Endodermal cell (in vitro differentiated cells): ENCODE data around the gene MRFAP1L1. TPM values are rescaled to one million over a fixed set of nuclear protein-coding genes. Genes with fewer than 3 reads are reported as not detected.

ENCODE experiments used
- DNase-seq: peaks from one replicate; pipeline ENCODE4 v3.0.0-alpha.2; 2017
- H3K27ac ChIP-seq: 2 replicates; pipeline ENCODE4 v1.5.1; 2013; ENCODE audit warnings: mild to moderate bottlenecking, low read depth, low read length, moderate library complexity
- H3K27me3 ChIP-seq: 2 replicates; pipeline ENCODE4 v1.6.1; 2013; ENCODE audit warnings: mild to moderate bottlenecking, low read length, moderate library complexity; ENCODE audit not compliant: insufficient read depth, control insufficient read depth, poor library complexity, severe bottlenecking
- H3K36me3 ChIP-seq: 2 replicates; pipeline ENCODE4 v1.7.0; 2013; ENCODE audit warnings: mild to moderate bottlenecking, low read length, moderate library complexity; ENCODE audit not compliant: control insufficient read depth, insufficient read depth
- H3K4me1 ChIP-seq: one replicate; pipeline ENCODE4 v1.7.0; 2013; ENCODE audit warnings: low read length; ENCODE audit not compliant: control insufficient read depth, insufficient read depth
- H3K4me3 ChIP-seq: 2 replicates; pipeline ENCODE4 v1.5.1; 2013; ENCODE audit warnings: mild to moderate bottlenecking, low read length, moderate library complexity
- H3K9ac ChIP-seq: 2 replicates; pipeline ENCODE4 v1.6.1; 2013; ENCODE audit warnings: mild to moderate bottlenecking, low read length, moderate library complexity; ENCODE audit not compliant: poor library complexity, severe bottlenecking; ENCODE audit errors: extremely low read depth
- H3K9me3 ChIP-seq: 2 replicates; pipeline ENCODE4 v1.6.1; 2013; ENCODE audit warnings: mild to moderate bottlenecking, low read length, moderate library complexity; ENCODE audit not compliant: control insufficient read depth
- H3K27ac Mint-ChIP-seq: 2 replicates; pipeline ENCODE4 v1.8.0; 2020; ENCODE audit warnings: mixed read lengths
- H3K27me3 Mint-ChIP-seq: 2 replicates; pipeline ENCODE4 v1.8.0; 2021; ENCODE audit warnings: mild to moderate bottlenecking, mixed read lengths; ENCODE audit not compliant: insufficient read depth
- H3K36me3 Mint-ChIP-seq: 2 replicates; pipeline ENCODE4 v1.8.0; 2020; ENCODE audit warnings: low read depth, mixed read lengths
- H3K4me1 Mint-ChIP-seq: 2 replicates; pipeline ENCODE4 v1.8.0; 2020; ENCODE audit warnings: mixed read lengths
- H3K4me3 Mint-ChIP-seq: 2 replicates; pipeline ENCODE4 v1.8.0; 2020; ENCODE audit warnings: mild to moderate bottlenecking, moderate library complexity, mixed read lengths
- H3K9me3 Mint-ChIP-seq: 2 replicates; pipeline ENCODE4 v1.8.0; 2020; ENCODE audit warnings: mild to moderate bottlenecking, mixed read lengths
- CTCF ChIP-seq: fragments of 200-600 bp; sonication (generic); conservative IDR thresholded peaks from 2 replicates; pipeline ENCODE4 v1.5.0; 2021; ENCODE audit warnings: antibody characterized with exemption, mild to moderate bottlenecking
- WGBS, 2 experiments: methylation state at CpG; one replicate each; pipeline versions ENCODE4 v1.1.5 to v1.1.7; 2013; ENCODE audit warnings: missing lambda C conversion rate in 2 of 2, mixed read lengths in 1 of 2; ENCODE audit not compliant: insufficient coverage in 1 of 2, insufficient read length in 1 of 2; 5-methylcytosine and 5-hydroxymethylcytosine counted together
- total RNA-seq, 2 donors: library from RNA; stranded (reverse); fragmentation: NEBNext Ultra II Directional in 1 of 2; extraction: Animal tissue kit (Norgen Biotek cat#: 25700) in 1 of 2; gene quantifications; 2 replicates in 1 of 2; 3 replicates in 1 of 2; pipeline ENCODE4 v1.2.1, GENCODE V29; 2021

Gene MRFAP1L1
- total RNA-seq, 2 donors from 2014 or later = 45.0 to 50.2 TPM

DNA sequence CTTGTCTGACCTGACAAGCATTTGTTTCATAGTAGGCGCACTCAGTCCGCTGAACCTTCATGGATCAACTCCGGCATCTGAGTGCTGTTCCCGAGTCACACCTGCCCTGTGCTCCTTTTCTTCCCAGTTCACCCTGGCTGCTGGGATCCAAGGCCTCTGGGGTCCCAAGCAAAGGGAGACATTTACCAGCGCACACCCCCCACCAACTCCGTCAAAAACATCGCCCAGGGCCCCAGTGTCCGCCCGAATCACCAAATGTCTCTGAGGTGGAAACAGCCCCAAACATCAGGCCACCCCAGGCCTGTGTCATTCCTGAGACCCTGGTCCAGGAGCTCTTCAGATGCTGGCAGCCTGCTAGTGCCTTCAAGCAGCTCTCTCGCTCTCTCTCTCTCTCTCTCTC, 11.5 kb upstream of the MRFAP1L1 start:
- H3K27ac Mint-ChIP-seq = no peak overlapping the region
- H3K4me1 Mint-ChIP-seq = peaks cover 3% of the 10 kb centered on the region
- Histone ChIP-seq H3K4me3 (no peak overlapping the region), H3K4me1 (no peaks in the 10 kb centered on the region), H3K9me3 (no peaks in the 10 kb centered on the region), H3K27ac (no peak overlapping the region), H3K9ac (no peak overlapping the region), H3K27me3 (no peaks in the 10 kb centered on the region), H3K36me3 (no peaks in the 10 kb centered on the region)
- TF ChIP-seq CTCF = no peak
- DNase-seq = no peak
- no peaks in the 10 kb centered on the region for H3K27me3 Mint-ChIP-seq
- H3K4me3 Mint-ChIP-seq = no peak overlapping the region
- no peaks in the 10 kb centered on the region for H3K9me3 Mint-ChIP-seq
- no peaks in the 10 kb centered on the region for H3K36me3 Mint-ChIP-seq
- WGBS, 2 experiments = 91 to 92% methylated on average over 5 to 10 of the region's 10 CpGs

GRCh38 chr4:6720202-6720699, 10.6 kb upstream of the MRFAP1L1 start:
- Mint-ChIP-seq H3K27ac (no peak overlapping the region), H3K9me3 (no peaks in the 10 kb centered on the region), H3K36me3 (no peaks in the 10 kb centered on the region), H3K4me3 (no peak overlapping the region), H3K27me3 (peaks cover 2% of the 10 kb centered on the region), H3K4me1 (peaks cover 6% of the 10 kb centered on the region)
- no peak overlapping the region for H3K27ac ChIP-seq
- no peaks in the 10 kb centered on the region for H3K27me3 ChIP-seq
- H3K9me3 ChIP-seq = no peaks in the 10 kb centered on the region
- 15 to 50% methylated on average over 2 to 14 of the region's 14 CpGs for WGBS, 2 experiments
- H3K4me3 ChIP-seq = no peak overlapping the region
- no peaks in the 10 kb centered on the region for H3K36me3 ChIP-seq
- peak; percentile 98 for TF ChIP-seq CTCF
- peak; percentile 96 for DNase-seq
- no peaks in the 10 kb centered on the region for H3K4me1 ChIP-seq
- no peak overlapping the region for H3K9ac ChIP-seq

DNA sequence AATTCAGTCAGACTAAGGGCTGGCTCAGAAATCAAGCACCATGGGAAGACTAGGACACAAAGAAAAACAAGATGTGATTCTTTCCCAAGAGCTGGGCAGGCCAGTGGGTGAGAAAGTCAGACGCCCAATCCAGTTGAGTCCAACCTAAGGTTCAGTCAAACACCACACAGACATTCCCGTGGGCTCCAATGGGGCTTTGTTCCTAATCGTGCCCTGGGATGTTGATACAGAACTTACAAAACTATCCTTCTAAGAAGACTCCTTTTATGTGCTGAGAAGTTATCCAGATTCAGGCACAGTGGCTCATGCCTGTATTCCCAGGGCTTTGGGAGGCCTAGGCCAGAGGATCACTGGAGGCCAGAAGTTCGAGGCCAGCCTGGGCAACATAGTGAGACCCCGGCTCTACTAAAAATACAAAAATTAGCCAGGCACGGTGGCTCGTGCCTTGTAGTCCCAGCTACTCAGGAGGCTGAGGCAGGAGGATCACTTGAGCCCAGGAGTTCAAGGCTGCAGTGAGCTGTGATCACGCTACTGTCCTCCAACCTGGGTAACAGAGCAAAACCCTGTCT, 10.0 kb upstream of the MRFAP1L1 start:
- peaks cover 6% of the 10 kb centered on the region for H3K4me1 Mint-ChIP-seq

More for the DNA sequence above, 10.0 kb upstream of the MRFAP1L1 start:
- Histone ChIP-seq H3K4me1 (no peaks in the 10 kb centered on the region), H3K36me3 (no peaks in the 10 kb centered on the region), H3K9ac (no peak overlapping the region), H3K4me3 (no peak overlapping the region), H3K9me3 (no peaks in the 10 kb centered on the region), H3K27ac (no peak overlapping the region), H3K27me3 (no peaks in the 10 kb centered on the region)
- no peak for TF ChIP-seq CTCF
- Mint-ChIP-seq H3K27me3 (peaks cover 7% of the 10 kb centered on the region), H3K27ac (no peak overlapping the region), H3K9me3 (no peaks in the 10 kb centered on the region), H3K4me3 (no peak overlapping the region), H3K36me3 (no peaks in the 10 kb centered on the region)
- 79 to 91% methylated on average over 5 to 8 of the region's 8 CpGs for WGBS, 2 experiments
- no peak for DNase-seq
